Cerebellar cortex (tissue), 1 donor: Measurements from ENCODE around the gene SBK1.
A peak's percentile ranks its signal among the peaks of the same experiment; 100 is the strongest.
"Not testable (repeated sequence)": the region's sequence is repeated elsewhere in the genome, so short reads cannot be mapped to it uniquely, and the experiment has no call there.

ENCODE experiments used
- DNase-seq: peaks from one replicate; pipeline ENCODE4 v3.0.0-alpha.2; 2015; ENCODE audit warnings: low spot score

SBK1 gene

GRCh38 chr16:28291651-28292626 is at the start of gene SBK1:
TSS of gene SBK1 (plus strand) at chr16:28292525. CDS start at chr16:28317392, 24,867 bp downstream.
- peak; percentile 84 for DNase-seq

- not testable (repeated sequence) for DNase-seq
Measured at GRCh38 chr16:28249483-28249882, 42.8 kb upstream of the SBK1 start.

DNA sequence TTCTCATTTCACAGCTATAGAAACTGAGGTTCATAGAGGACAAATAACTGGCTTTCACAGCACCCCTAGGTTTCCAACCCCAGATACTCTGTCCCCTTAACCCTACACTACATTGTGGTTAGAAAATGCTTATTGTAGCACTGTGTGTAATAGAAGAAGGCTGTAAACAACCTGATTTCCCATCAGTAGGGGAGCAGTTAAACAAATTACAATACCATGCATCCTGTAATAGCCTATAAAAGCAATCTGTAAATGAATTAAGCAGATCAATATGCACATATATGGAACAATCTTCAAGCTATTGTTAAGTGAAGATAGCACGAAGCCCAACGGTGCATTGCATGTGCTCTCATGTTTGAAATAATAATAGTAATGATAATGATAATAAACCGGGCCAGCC is 41.3 kb upstream of the SBK1 start:
- no peak for DNase-seq

- no peak for DNase-seq
Measured at GRCh38 chr16:28254158-28254557, 38.2 kb upstream of the SBK1 start.

DNA sequence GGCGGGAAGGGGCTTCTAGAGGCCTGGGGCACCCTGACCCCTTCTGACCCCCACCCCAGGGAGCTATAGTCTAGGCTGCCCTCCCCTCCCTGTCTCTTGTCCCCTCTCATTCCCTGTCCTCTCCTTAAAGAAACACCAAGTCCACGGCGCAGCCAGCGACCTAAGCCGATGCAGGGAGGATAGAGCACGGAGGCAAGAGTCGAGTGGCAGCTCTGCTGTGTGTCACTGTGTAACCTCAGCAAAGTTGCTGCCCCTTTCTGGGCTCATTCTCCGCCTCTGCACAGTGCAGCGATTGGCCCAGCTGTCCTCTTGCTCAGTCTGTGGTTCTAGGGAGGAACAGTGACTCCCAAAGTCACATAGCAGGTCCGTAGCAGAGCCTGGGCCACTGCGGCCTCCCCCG is 36.5 kb upstream of the SBK1 start:
- no peak for DNase-seq

GRCh38 chr16:28257256-28257655 is 35.1 kb upstream of the SBK1 start:
- no peak for DNase-seq

- DNase-seq = peak; percentile 83
Measured at GRCh38 chr16:28258567-28258966, 33.8 kb upstream of the SBK1 start.

GRCh38 chr16:28259091-28259780 is 33.1 kb upstream of the SBK1 start:
- peak; percentile 21 for DNase-seq

DNA sequence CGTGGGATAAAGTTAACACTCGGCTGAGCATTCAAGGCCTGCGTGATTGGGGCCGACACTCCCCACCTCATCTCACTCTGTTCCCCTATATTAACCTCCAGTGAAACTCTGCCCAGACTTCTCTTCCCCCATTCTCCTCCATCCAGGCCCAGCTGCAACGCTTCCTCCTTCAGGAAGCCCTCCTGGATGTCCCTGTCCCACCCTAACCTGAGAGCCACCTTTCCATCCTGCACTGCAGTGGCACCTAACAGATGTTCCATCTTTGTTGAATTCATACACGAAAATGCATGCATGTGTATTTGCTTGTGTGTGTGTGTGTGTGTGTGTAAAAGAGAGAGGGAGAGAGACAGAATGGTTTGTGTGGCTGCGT is 32.6 kb upstream of the SBK1 start:
- no peak for DNase-seq

DNA sequence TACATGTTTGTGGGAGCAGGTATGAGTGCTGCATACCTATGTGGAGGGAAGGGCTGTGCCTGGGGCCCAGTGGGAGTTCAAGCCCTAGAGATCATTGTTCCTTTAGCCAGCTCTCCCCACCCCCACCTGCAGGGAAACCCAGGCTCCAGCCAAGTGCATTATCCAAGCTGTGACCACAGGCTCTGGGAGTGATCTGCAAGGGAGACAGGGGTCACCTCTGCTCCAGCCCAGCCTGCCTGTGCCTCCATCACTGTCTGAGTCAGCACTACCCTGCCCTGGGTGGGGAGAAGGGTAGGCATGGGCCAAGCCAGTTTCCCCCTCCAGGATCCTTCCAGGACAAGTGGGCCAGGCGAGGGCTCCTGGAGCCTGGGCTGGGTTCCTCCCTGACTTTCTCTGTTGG is 32.1 kb upstream of the SBK1 start:
- peak; percentile 64 for DNase-seq

- DNase-seq = peak; percentile 98
Measured at GRCh38 chr16:28261942-28262341, 30.4 kb upstream of the SBK1 start.

GRCh38 chr16:28263305-28263704 is 29.0 kb upstream of the SBK1 start:
- no peak for DNase-seq

- DNase-seq = peak; percentile 65
Measured at GRCh38 chr16:28264656-28265055, 27.7 kb upstream of the SBK1 start.

- DNase-seq = no peak
Measured at GRCh38 chr16:28265822-28266221, 26.5 kb upstream of the SBK1 start.

DNA sequence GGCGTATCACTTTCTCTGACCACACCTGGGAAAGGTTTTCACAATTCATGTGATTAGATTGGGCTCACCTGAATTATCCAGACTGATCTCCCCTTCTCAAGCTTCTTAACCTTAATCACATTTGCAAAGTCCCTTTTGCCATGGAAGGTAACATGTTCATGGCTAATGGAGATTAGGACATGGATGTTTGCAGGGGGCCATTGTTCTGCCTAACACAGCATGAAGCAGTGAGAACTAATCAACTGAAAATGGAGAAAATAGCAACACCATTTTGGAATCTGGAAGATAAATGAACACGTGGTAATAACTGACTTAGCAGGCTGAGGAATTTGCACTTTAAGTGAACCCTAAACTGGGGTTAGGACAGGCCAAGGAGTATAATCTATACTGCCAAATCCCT is 25.0 kb upstream of the SBK1 start:
- DNase-seq = no peak

DNA sequence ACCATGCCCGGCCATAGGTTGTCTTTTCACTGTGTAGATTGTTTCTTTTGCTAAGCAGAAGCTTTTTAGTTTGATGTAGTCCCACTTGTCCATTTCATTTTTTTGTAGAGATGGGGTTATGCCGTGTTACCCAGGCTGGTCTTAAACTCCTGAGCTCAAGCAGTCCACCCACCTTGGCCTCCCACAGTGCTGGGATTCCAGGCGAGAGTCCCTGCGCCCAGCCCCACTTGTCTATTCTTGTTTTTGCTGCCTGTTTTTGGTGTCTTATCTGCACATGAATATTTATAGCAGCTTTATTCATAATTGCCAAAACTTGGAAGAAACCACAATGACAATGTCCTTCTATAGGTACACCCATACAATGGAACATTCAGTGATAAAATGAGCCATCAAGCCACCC is 18.8 kb upstream of the SBK1 start:
- no peak for DNase-seq

DNA sequence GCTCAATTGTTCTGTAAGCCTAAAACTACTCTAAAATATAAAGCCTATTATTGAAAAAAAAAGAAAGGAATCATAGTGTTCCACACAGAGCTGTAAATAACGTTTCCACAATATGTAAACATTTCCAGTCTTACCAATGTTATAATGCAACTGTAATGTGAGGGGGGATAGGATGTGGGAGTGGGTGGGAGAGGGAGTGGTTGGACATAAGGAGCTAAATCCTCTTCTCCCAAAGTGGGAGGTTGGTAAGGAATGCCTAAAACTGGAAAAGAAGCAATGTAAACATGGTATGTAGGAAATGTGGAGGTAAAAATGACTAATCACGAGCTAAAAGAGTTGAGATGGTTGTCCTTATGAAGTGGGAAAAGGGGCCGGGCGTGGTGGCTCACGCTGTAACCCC is 17.6 kb upstream of the SBK1 start:
- no peak for DNase-seq

DNA sequence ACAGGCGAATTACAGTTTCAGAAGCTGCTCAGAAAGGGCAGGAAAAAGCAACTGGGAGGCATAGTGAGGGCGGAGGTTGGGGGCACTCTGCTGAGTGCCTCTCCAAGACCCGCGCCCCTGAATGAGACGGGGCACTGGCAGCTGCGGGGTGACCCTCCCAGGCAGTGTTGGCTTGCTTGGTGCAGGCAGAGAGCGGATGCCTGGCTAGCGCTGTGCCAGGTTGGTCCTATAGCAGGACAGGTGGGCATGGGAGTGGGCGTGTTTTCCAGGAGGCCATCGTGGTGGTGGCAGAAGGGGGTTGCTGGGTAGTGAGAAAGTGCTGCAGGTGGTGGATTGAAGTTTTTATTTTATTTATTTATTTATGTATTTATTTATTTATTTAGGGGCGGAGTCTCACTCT is 16.0 kb upstream of the SBK1 start:
- no peak for DNase-seq

GRCh38 chr16:28277537-28278388 is 14.6 kb upstream of the SBK1 start:
- DNase-seq = peak; percentile 91

GRCh38 chr16:28279006-28279405 is 13.3 kb upstream of the SBK1 start:
- no peak for DNase-seq

- DNase-seq = no peak
Measured at GRCh38 chr16:28280881-28281836, 11.2 kb upstream of the SBK1 start.
